ENCODE results near the gene CDK6. TPM values are rescaled to one million over a fixed set of nuclear protein-coding genes. Genes with fewer than 3 reads are reported as not detected.

The CDK6 gene
- total RNA-seq, 2 donors from 2014 or later = 32.6 to 35.0 TPM

- H3K9me3 ChIP-seq = no peaks in the 10 kb centered on the region
- no peak overlapping the region for H3K27ac ChIP-seq
- H3K4me1 ChIP-seq = peaks cover 4% of the 10 kb centered on the region
- 95% methylated on average over 7 of the region's 7 CpGs for WGBS, 2 donors
- DNase-seq (no peak), ATAC-seq (no peak)
- no peak for TF ChIP-seq POLR2A (IDR thresholded peaks at IDR 0.05)
- TF ChIP-seq, protein P1, sequence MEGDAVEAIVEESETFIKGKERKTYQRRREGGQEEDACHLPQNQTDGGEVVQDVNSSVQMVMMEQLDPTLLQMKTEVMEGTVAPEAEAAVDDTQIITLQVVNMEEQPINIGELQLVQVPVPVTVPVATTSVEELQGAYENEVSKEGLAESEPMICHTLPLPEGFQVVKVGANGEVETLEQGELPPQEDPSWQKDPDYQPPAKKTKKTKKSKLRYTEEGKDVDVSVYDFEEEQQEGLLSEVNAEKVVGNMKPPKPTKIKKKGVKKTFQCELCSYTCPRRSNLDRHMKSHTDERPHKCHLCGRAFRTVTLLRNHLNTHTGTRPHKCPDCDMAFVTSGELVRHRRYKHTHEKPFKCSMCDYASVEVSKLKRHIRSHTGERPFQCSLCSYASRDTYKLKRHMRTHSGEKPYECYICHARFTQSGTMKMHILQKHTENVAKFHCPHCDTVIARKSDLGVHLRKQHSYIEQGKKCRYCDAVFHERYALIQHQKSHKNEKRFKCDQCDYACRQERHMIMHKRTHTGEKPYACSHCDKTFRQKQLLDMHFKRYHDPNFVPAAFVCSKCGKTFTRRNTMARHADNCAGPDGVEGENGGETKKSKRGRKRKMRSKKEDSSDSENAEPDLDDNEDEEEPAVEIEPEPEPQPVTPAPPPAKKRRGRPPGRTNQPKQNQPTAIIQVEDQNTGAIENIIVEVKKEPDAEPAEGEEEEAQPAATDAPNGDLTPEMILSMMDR (IDR thresholded peaks at IDR 0.05) = no peak
- intact Hi-C loops (cut with DNase I) = no loop called here
- no peaks in the 10 kb centered on the region for H3K27me3 ChIP-seq
- peaks cover 0 to 2% of the 10 kb centered on the region in 2 donors for H3K36me3 ChIP-seq (replicated peaks in 1 of 2; ENCODE audit: insufficient read depth in 1 of 2, low read depth in 2 of 2)
- no peak overlapping the region for H3K4me3 ChIP-seq
Measured at GRCh38 chr7:92729172-92729571, 107.2 kb downstream of the CDK6 start.

GRCh38 chr7:92727755-92728154, 108.6 kb downstream of the CDK6 start:
- DNase-seq (no peak), ATAC-seq (no peak)
- Histone ChIP-seq H3K36me3 (replicated peaks in 1 of 2; ENCODE audit: insufficient read depth in 1 of 2, low read depth in 2 of 2) (peaks cover 0 to 2% of the 10 kb centered on the region in 2 donors), H3K9me3 (no peaks in the 10 kb centered on the region), H3K4me1 (peaks cover 4% of the 10 kb centered on the region), H3K27me3 (no peaks in the 10 kb centered on the region), H3K27ac (no peak overlapping the region), H3K4me3 (no peak overlapping the region)
- TF ChIP-seq, protein P1 (IDR thresholded peaks at IDR 0.05) = no peak
- TF ChIP-seq POLR2A (IDR thresholded peaks at IDR 0.05) = no peak
- WGBS, 2 donors = 50 to 55% methylated on average over 1 of the region's 1 CpG
- intact Hi-C loops (cut with DNase I) = no loop called here

DNA sequence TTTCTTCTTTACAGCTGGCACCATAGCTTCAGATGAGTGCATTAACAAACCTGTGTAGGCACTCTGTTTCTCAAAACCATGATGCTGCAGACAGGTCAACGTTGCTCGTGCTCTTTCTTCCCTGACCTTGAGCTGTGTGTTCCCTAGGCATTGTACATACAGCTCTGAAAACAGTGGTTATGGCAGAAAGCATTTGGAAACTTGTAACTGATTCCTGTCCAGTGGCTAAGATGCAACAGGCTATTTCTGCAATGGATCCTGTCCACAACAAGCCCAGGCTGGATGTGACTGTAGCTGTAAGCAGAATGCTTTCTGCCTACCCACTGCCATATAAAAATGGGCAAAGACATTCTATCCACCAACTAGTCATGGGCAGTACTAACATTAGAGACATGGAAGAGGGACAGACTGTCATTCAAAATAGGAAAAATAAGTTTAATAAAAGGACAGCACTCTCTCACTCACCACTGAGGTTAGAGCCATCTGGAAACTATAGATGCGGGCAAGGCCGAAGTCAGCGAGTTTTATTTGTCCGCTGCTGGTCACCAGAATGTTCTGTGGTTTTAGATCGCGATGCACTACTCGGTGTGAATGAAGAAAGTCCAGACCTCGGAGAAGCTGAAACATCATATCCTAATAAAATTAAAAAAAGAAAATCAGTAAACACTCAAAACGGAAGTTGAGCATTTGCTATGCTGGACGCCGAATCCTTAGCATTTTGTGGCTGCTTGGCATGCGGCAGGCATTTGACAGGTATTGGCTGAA, 111.0 kb downstream of the CDK6 start:
- no peaks in the 10 kb centered on the region for H3K9me3 ChIP-seq
- DNase-seq (no peak), ATAC-seq (no peak)
- H3K27me3 ChIP-seq = no peaks in the 10 kb centered on the region
- WGBS, 2 donors = 81 to 86% methylated on average over 14 of the region's 14 CpGs
- H3K36me3 ChIP-seq (replicated peaks in 1 of 2; ENCODE audit: insufficient read depth in 1 of 2, low read depth in 2 of 2) = peaks cover 0 to 2% of the 10 kb centered on the region in 2 donors
- intact Hi-C loops (cut with DNase I) = no loop called here
- no peak overlapping the region for H3K27ac ChIP-seq
- TF ChIP-seq, protein P1 (IDR thresholded peaks at IDR 0.05) = no peak
- TF ChIP-seq POLR2A (IDR thresholded peaks at IDR 0.05) = no peak
- H3K4me1 ChIP-seq = no peaks in the 10 kb centered on the region
- no peak overlapping the region for H3K4me3 ChIP-seq

DNA sequence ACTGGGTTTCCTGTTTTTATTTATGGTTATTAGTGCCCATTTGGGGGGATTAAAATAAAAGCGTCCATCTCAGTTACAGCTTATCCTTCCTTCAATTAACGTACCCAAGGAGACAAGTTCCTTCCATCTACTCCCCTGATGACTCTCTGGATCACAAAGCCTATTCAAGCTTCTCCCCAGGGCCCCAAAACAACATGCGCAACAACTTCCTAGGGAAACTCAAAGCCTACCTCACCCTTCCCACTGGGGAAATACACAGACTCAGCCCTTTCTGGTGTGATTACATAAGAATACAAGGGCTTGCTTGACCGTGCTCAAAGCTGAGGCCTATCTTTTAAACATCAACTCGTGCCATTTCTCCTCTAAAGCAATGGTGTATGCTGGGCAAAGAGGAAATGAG, 112.4 kb downstream of the CDK6 start:
- H3K4me3 ChIP-seq = no peak overlapping the region
- ATAC-seq (no peak), DNase-seq (peak in 1 of 4 donors; percentile 41)
- TF ChIP-seq, protein P1 (IDR thresholded peaks at IDR 0.05) = no peak
- no peak for TF ChIP-seq POLR2A (IDR thresholded peaks at IDR 0.05)
- peaks cover 0 to 2% of the 10 kb centered on the region in 2 donors for H3K36me3 ChIP-seq (replicated peaks in 1 of 2; ENCODE audit: insufficient read depth in 1 of 2, low read depth in 2 of 2)
- no peaks in the 10 kb centered on the region for H3K9me3 ChIP-seq
- intact Hi-C loops (cut with DNase I) = no loop called here
- H3K4me1 ChIP-seq = peaks cover 3% of the 10 kb centered on the region
- H3K27ac ChIP-seq = no peak overlapping the region
- 71 to 81% methylated on average over 5 of the region's 5 CpGs for whole genome bisulfite sequencing, 2 donors
- H3K27me3 ChIP-seq = no peaks in the 10 kb centered on the region

GRCh38 chr7:92723205-92723604, 113.2 kb downstream of the CDK6 start:
- no peak for TF ChIP-seq POLR2A (IDR thresholded peaks at IDR 0.05)
- Histone ChIP-seq H3K36me3 (replicated peaks in 1 of 2; ENCODE audit: insufficient read depth in 1 of 2, low read depth in 2 of 2) (peaks cover 0 to 2% of the 10 kb centered on the region in 2 donors), H3K4me1 (peaks cover 10% of the 10 kb centered on the region), H3K27ac (no peak overlapping the region), H3K27me3 (no peaks in the 10 kb centered on the region), H3K9me3 (no peaks in the 10 kb centered on the region), H3K4me3 (no peak overlapping the region)
- no peak for DNase-seq
- 84 to 88% methylated on average over 2 of the region's 2 CpGs for WGBS, 2 donors
- intact Hi-C loops (cut with DNase I) = no loop called here
- ATAC-seq = no peak
